T1000 (cell line): ENCODE results near the gene GOLIM4.

ENCODE experiments used
- DNase-seq: peaks from one replicate; lab custom pipeline; 2025; ENCODE audit warnings: mixed read lengths; lab: John Stamatoyannopoulos, UW

GOLIM4 gene

GRCh38 chr3:168100777-168101492, 5.2 kb upstream of the GOLIM4 start:
- DNase-seq = no peak

- no peak for DNase-seq
These were observed 1.7 kb upstream of the GOLIM4 start for GRCh38 chr3:168097381-168097780.

GRCh38 chr3:168096210-168096652, 507 bp upstream of the GOLIM4 start:
- DNase-seq = peak; percentile 79

- peak; percentile 12 for DNase-seq
These were observed 680 bp downstream of the GOLIM4 start for GRCh38 chr3:168094877-168095610.

- no peak for DNase-seq
These were observed 1.2 kb downstream of the GOLIM4 start for GRCh38 chr3:168094580-168094876.

- no peak for DNase-seq
These were observed 1.9 kb downstream of the GOLIM4 start for GRCh38 chr3:168093790-168094189.

- no peak for DNase-seq
These were observed 2.5 kb downstream of the GOLIM4 start for GRCh38 chr3:168093229-168093628.

- DNase-seq = no peak
These were observed 3.8 kb downstream of the GOLIM4 start for GRCh38 chr3:168091941-168092340.

GRCh38 chr3:168091302-168091858, 4.3 kb downstream of the GOLIM4 start:
- DNase-seq = no peak

- DNase-seq = no peak
These were observed 5.2 kb downstream of the GOLIM4 start for GRCh38 chr3:168090306-168091085.

- DNase-seq = no peak
These were observed 6.4 kb downstream of the GOLIM4 start for GRCh38 chr3:168089179-168089771.

- no peak for DNase-seq
These were observed 7.5 kb downstream of the GOLIM4 start for GRCh38 chr3:168088106-168088720.

- DNase-seq = no peak
These were observed 8.2 kb downstream of the GOLIM4 start for GRCh38 chr3:168087539-168087938.

- DNase-seq = no peak
These were observed 9.0 kb downstream of the GOLIM4 start for GRCh38 chr3:168086541-168087260.

- no peak for DNase-seq
These were observed 10.1 kb downstream of the GOLIM4 start for GRCh38 chr3:168085491-168086119.

GRCh38 chr3:168083906-168084305, 11.8 kb downstream of the GOLIM4 start:
- no peak for DNase-seq

- DNase-seq = no peak
These were observed 13.9 kb downstream of the GOLIM4 start for GRCh38 chr3:168081856-168082255.

GRCh38 chr3:168081171-168081771, 14.5 kb downstream of the GOLIM4 start:
- no peak for DNase-seq

GRCh38 chr3:168080499-168081170, 15.1 kb downstream of the GOLIM4 start:
- no peak for DNase-seq

GRCh38 chr3:168080022-168080421, 15.7 kb downstream of the GOLIM4 start:
- no peak for DNase-seq
